GM23248 (cell line): ENCODE data around the gene PPP1R16B. TPM values are rescaled to one million over a fixed set of nuclear protein-coding genes. Genes with fewer than 3 reads are reported as not detected.

Experiments used
- DNase-seq: peaks from one replicate; pipeline ENCODE4 v3.0.0-alpha.2; 2015
- H2AFZ ChIP-seq: fragments of 200-600 bp; sonication (generic); 2 replicates; pipeline ENCODE4 v1.6.1; 2016; ENCODE audit warnings: antibody characterized with exemption
- H3F3A ChIP-seq: fragments of 200-600 bp; sonication (generic); 2 replicates; pipeline ENCODE4 v1.6.1; 2016; ENCODE audit warnings: mild to moderate bottlenecking, antibody characterized with exemption, mixed run types; ENCODE audit not compliant: insufficient read depth
- H3K27ac ChIP-seq: fragments of 200-600 bp; sonication (generic); 2 replicates; pipeline ENCODE4 v1.5.1; 2016; ENCODE audit warnings: mild to moderate bottlenecking
- H3K27me3 ChIP-seq: fragments of 200-600 bp; sonication (generic); replicated peaks from 2 replicates; pipeline ENCODE4 v1.6.1; 2016; ENCODE audit warnings: mild to moderate bottlenecking; ENCODE audit not compliant: insufficient read depth
- H3K36me3 ChIP-seq: fragments of 200-600 bp; sonication (generic); 2 replicates; pipeline ENCODE4 v1.6.1; 2016; ENCODE audit warnings: low read depth, mild to moderate bottlenecking
- H3K4me1 ChIP-seq: fragments of 200-600 bp; sonication (generic); 2 replicates; pipeline ENCODE4 v1.6.1; 2016; ENCODE audit warnings: mild to moderate bottlenecking; ENCODE audit not compliant: insufficient read depth
- H3K4me2 ChIP-seq: fragments of 200-600 bp; sonication (generic); one replicate; pipeline ENCODE4 v1.6.1; 2016; ENCODE audit warnings: mild to moderate bottlenecking; ENCODE audit not compliant: unreplicated experiment
- H3K4me3 ChIP-seq: fragments of 200-600 bp; sonication (generic); 2 replicates; pipeline ENCODE4 v1.5.1; 2016; ENCODE audit warnings: mild to moderate bottlenecking
- H3K79me2 ChIP-seq: fragments of 200-600 bp; sonication (generic); 2 replicates; pipeline ENCODE4 v1.6.1; 2016; ENCODE audit warnings: mild to moderate bottlenecking; ENCODE audit not compliant: insufficient read depth
- H3K9ac ChIP-seq: fragments of 200-600 bp; sonication (generic); 2 replicates; pipeline ENCODE4 v1.6.1; 2016; ENCODE audit warnings: mild to moderate bottlenecking
- H3K9me2 ChIP-seq: fragments of 200-600 bp; sonication (generic); 2 replicates; pipeline ENCODE4 v1.6.1; 2016; ENCODE audit warnings: mixed run types, mild to moderate bottlenecking, moderate library complexity; ENCODE audit not compliant: insufficient read depth
- H3K9me3 ChIP-seq: fragments of 200-600 bp; sonication (generic); one replicate; pipeline ENCODE4 v1.6.1; 2017; ENCODE audit warnings: low read depth
- H4K20me1 ChIP-seq: fragments of 200-600 bp; sonication (generic); 2 replicates; pipeline ENCODE4 v1.6.0; 2016; ENCODE audit not compliant: insufficient read depth
- EZH2 ChIP-seq: fragments of 200-600 bp; sonication (generic); IDR thresholded peaks from 2 replicates; pipeline ENCODE4 v1.6.1; 2018; ENCODE audit warnings: antibody characterized with exemption, mild to moderate bottlenecking; ENCODE audit not compliant: insufficient read depth, poor library complexity, severe bottlenecking
- EZH2phosphoT487 ChIP-seq: fragments of 200-600 bp; sonication (generic); IDR thresholded peaks from 2 replicates; pipeline ENCODE4 v1.6.1; 2018; ENCODE audit warnings: antibody characterized with exemption, moderate library complexity, mild to moderate bottlenecking, low read depth; ENCODE audit not compliant: insufficient read depth
- WGBS, 2 experiments: methylation state at CpG; one replicate each; pipeline ENCODE4 v1.1.6; 2015 to 2017; ENCODE audit warnings: low lambda C conversion rate in 2 of 2, low coverage in 1 of 2; ENCODE audit errors: missing lambda C conversion rate in 2 of 2; 5-methylcytosine and 5-hydroxymethylcytosine counted together
- in situ Hi-C: fragments of 300-500 bp; cut with MboI; formaldehyde crosslinking; loops from 2 replicates; pipeline ENCODE4 v1.15.0; 2020
- polyA plus RNA-seq: library from polyadenylated mRNA; unstranded; fragments of >200 nt; fragmentation: Nextera tagmentation; extraction: Ambion mirVana; gene quantifications from 2 replicates; pipeline ENCODE4 v1.2.1, GENCODE V29; 2016
- total RNA-seq: library from RNA; depleted of rRNA; stranded (reverse); fragments of >200 nt; shearing (Covaris generic); gene quantifications from 2 replicates; pipeline ENCODE4 v1.2.3, GENCODE V29; 2014

The PPP1R16B gene
- total and polyA plus RNA-seq, 2 experiments from 2014 or later = not detected

DNA sequence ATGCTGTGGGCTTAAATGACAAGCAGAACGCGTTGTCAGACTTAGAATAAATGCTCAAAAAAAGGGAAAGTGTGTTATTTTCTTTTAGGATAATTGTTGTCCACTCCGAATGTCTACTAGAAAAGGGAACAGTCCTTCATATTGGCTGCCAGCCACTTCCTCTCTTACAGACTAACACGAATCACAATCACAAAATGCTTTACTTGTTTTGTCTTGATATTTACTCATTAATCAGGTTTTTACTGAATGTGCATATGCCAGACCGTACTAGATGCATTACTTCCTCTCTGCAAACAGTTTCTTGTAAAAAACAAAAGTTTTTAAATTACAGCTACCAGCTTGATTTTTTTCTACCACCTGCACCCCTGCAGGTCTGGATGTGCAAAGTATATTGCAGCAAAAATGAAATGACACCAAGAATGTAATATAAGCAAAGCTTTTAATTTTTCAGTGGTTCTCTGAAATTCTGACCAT is 157.5 kb downstream of the PPP1R16B start:
- H3K27me3 ChIP-seq = no peaks in the 10 kb centered on the region
- H3K9me3 ChIP-seq = no peaks in the 10 kb centered on the region
- no peak for TF ChIP-seq EZH2
- TF ChIP-seq EZH2phosphoT487 = no peak
- H3K36me3 ChIP-seq = no peaks in the 10 kb centered on the region
- peak overlapping the region; percentile 86 for H3K4me2 ChIP-seq
- peak overlapping the region; percentile 89 for H2AFZ ChIP-seq
- peaks cover 48% of the 10 kb centered on the region for H3K79me2 ChIP-seq
- H3F3A ChIP-seq = no peaks in the 10 kb centered on the region
- in situ Hi-C loops = no loop called here
- no peaks in the 10 kb centered on the region for H4K20me1 ChIP-seq
- H3K4me1 ChIP-seq = peaks cover 6% of the 10 kb centered on the region; the same call in 1 of the 2 replicates
- H3K9ac ChIP-seq = peak overlapping the region; percentile 92
- peak overlapping the region; percentile 83 for H3K27ac ChIP-seq
- peak overlapping the region; percentile 89 for H3K4me3 ChIP-seq
- H3K9me2 ChIP-seq = no peaks in the 10 kb centered on the region
- DNase-seq = peak; percentile 25
- 1% methylated on average over 5 of the region's 5 CpGs for WGBS, 2 experiments

DNA sequence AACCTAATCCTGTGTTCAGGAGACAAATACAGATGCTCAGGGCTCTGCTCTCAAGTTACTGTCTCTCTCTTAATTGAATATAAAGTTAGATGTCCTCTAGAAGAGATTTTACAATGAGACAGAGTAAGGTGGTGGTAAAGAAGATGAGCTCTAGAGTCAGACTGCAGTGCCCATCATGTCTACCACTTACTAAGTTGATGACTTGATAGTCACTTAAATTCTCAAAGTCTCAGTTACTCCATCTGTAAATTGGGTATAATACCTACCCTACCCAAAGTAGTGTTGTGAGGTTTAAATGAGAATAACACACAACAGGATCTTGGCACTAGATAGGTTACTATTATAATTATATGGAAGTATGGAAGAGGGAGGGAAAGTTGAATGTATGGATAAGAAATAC is 158.2 kb downstream of the PPP1R16B start:
- no peak overlapping the region for H3K27ac ChIP-seq
- no peaks in the 10 kb centered on the region for H3K9me2 ChIP-seq
- no peaks in the 10 kb centered on the region for H4K20me1 ChIP-seq
- no peaks in the 10 kb centered on the region for H3K27me3 ChIP-seq
- no peak overlapping the region for H3K9ac ChIP-seq
- no peak for DNase-seq
- H3K4me2 ChIP-seq = no peak overlapping the region
- peaks cover 6% of the 10 kb centered on the region; the same call in 1 of the 2 replicates for H3K4me1 ChIP-seq
- H3K9me3 ChIP-seq = no peaks in the 10 kb centered on the region
- no peaks in the 10 kb centered on the region for H3F3A ChIP-seq
- no peak overlapping the region for H3K4me3 ChIP-seq
- H2AFZ ChIP-seq = no peak overlapping the region
- peaks cover 51% of the 10 kb centered on the region for H3K79me2 ChIP-seq
- in situ Hi-C loops = no loop called here
- no peaks in the 10 kb centered on the region for H3K36me3 ChIP-seq
- no peak for TF ChIP-seq EZH2phosphoT487
- no peak for TF ChIP-seq EZH2

DNA sequence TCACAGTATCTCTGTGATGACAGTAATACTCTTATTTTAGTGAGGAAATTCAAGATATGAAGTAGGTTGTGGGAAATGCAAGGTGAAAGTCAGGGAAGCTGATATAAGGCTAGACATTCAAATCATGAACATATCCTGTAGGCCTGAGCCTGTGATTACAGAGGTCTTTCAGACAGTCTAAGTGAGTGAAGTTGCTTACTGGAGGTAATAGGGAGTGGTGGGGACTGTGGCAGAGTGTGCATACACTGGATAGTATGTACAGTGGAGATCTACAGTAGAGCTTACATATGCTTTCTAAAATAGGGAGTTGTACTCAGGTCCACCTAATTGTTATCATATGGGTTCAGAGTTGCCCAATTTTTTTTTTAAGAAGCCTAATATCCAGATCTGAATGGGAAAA is 159.8 kb downstream of the PPP1R16B start:
- H3K9me2 ChIP-seq = no peaks in the 10 kb centered on the region
- H3K4me1 ChIP-seq = peaks cover 18% of the 10 kb centered on the region
- DNase-seq = no peak
- in situ Hi-C loops = no loop called here
- H3K9me3 ChIP-seq = no peaks in the 10 kb centered on the region
- peaks cover 51% of the 10 kb centered on the region for H3K79me2 ChIP-seq
- H4K20me1 ChIP-seq = no peaks in the 10 kb centered on the region
- H3F3A ChIP-seq = peaks cover 14% of the 10 kb centered on the region
- no peaks in the 10 kb centered on the region for H3K36me3 ChIP-seq
- H3K27me3 ChIP-seq = no peaks in the 10 kb centered on the region
- H2AFZ ChIP-seq = no peak overlapping the region
- H3K4me2 ChIP-seq = no peak overlapping the region
- H3K9ac ChIP-seq = no peak overlapping the region
- TF ChIP-seq EZH2 (no peak), EZH2phosphoT487 (no peak)
- H3K4me3 ChIP-seq = no peak overlapping the region
- H3K27ac ChIP-seq = no peak overlapping the region

DNA sequence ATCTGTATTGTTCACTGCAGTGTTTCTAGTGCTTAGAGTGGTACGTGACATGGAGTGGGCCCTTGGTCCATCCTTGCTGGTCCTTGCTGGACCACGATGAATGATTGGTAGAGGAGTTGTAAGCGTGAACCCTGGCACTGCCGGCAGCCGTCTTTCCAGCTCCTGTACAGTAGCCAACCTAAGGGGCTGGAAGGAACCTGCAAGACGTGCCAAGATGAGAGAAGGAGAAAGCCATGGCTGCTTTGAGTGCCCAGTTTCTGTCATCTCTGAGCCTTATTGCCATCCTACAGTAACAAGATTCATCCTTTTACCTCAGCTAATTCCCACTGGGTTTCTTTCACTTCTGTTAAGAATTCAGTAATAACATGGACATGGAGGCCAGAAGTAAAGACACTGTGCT is 162.6 kb downstream of the PPP1R16B start:
- peaks cover 26% of the 10 kb centered on the region for H3K4me1 ChIP-seq
- H4K20me1 ChIP-seq = no peaks in the 10 kb centered on the region
- H3K36me3 ChIP-seq = 0 out of 2 replicates have a peak, but pooled peaks cover 5% of the 10 kb centered on the region
- no peak overlapping the region for H3K27ac ChIP-seq
- peaks cover 45% of the 10 kb centered on the region for H3K79me2 ChIP-seq
- no peaks in the 10 kb centered on the region for H3K27me3 ChIP-seq
- no peak overlapping the region for H3K9ac ChIP-seq
- H3K9me2 ChIP-seq = no peaks in the 10 kb centered on the region
- TF ChIP-seq EZH2 (no peak), EZH2phosphoT487 (no peak)
- H3K9me3 ChIP-seq = no peaks in the 10 kb centered on the region
- no peak overlapping the region for H3K4me3 ChIP-seq
- 69 to 70% methylated on average over 6 of the region's 6 CpGs for WGBS, 2 experiments
- H3F3A ChIP-seq = peaks cover 22% of the 10 kb centered on the region
- in situ Hi-C loops = no loop called here
- no peak overlapping the region for H2AFZ ChIP-seq
- no peak for DNase-seq
- no peak overlapping the region for H3K4me2 ChIP-seq

GRCh38 chr20:38969708-38970107 is 164.2 kb downstream of the PPP1R16B start:
- no peaks in the 10 kb centered on the region for H3K27me3 ChIP-seq

More at GRCh38 chr20:38969708-38970107, 164.2 kb downstream of the PPP1R16B start:
- Histone ChIP-seq H3K27ac (peak overlapping the region; percentile 86), H3F3A (peaks cover 26% of the 10 kb centered on the region), H3K9me2 (no peaks in the 10 kb centered on the region), H3K4me3 (no peak overlapping the region), H4K20me1 (no peaks in the 10 kb centered on the region), H3K36me3 (0 out of 2 replicates have a peak, but pooled peaks cover 5% of the 10 kb centered on the region), H3K9ac (peak overlapping the region; percentile 31; the same call in 1 of the 2 replicates), H3K9me3 (no peaks in the 10 kb centered on the region), H3K79me2 (peaks cover 37% of the 10 kb centered on the region), H2AFZ (no peak overlapping the region), H3K4me1 (peaks cover 33% of the 10 kb centered on the region), H3K4me2 (peak overlapping the region; percentile 53)
- DNase-seq = peak; percentile 26
- TF ChIP-seq EZH2phosphoT487 (no peak), EZH2 (no peak)
- in situ Hi-C loops = no loop called here
- WGBS, 2 experiments = 93 to 95% methylated on average over 4 of the region's 4 CpGs
